GM18499 (cell line): Measurements from ENCODE around the gene EMCN.

Experiments used
- ATAC-seq: cut with Tn5 transposase; IDR thresholded peaks from one replicate; pipeline ENCODE4 v1.9.1; 2021; ENCODE audit warnings: moderate number of reproducible peaks; ENCODE audit not compliant: insufficient read depth, unreplicated experiment

The EMCN gene

GRCh38 chr4:100494166-100494565, 23.7 kb downstream of the EMCN start:
- ATAC-seq = no peak

- no peak for ATAC-seq
These were observed 24.1 kb downstream of the EMCN start for GRCh38 chr4:100493756-100494155.

- no peak for ATAC-seq
These were observed 25.7 kb downstream of the EMCN start for GRCh38 chr4:100492129-100492528.

GRCh38 chr4:100489305-100489704, 28.5 kb downstream of the EMCN start:
- no peak for ATAC-seq

- ATAC-seq = no peak
These were observed 31.3 kb downstream of the EMCN start for GRCh38 chr4:100486496-100486895.

- ATAC-seq = no peak
These were observed 34.0 kb downstream of the EMCN start for GRCh38 chr4:100483796-100484195.

GRCh38 chr4:100479971-100480370, 37.9 kb downstream of the EMCN start:
- no peak for ATAC-seq

GRCh38 chr4:100469555-100469954, 48.3 kb downstream of the EMCN start:
- ATAC-seq = no peak

GRCh38 chr4:100466501-100466900, 51.3 kb downstream of the EMCN start:
- no peak for ATAC-seq

- no peak for ATAC-seq
These were observed 55.8 kb downstream of the EMCN start for GRCh38 chr4:100461807-100462605.

- no peak for ATAC-seq
These were observed 67.4 kb downstream of the EMCN start for GRCh38 chr4:100450449-100450848.

- no peak for ATAC-seq
These were observed 86.4 kb downstream of the EMCN start for GRCh38 chr4:100431416-100431815.

- no peak for ATAC-seq
These were observed 87.4 kb downstream of the EMCN start for GRCh38 chr4:100430451-100430850.

GRCh38 chr4:100429616-100430015, 88.2 kb downstream of the EMCN start:
- ATAC-seq = no peak

- no peak for ATAC-seq
These were observed 89.8 kb downstream of the EMCN start for GRCh38 chr4:100428051-100428450.

GRCh38 chr4:100424376-100424775, 93.4 kb downstream of the EMCN start:
- ATAC-seq = no peak

- ATAC-seq = no peak
These were observed 94.9 kb downstream of the EMCN start for GRCh38 chr4:100422894-100423293.

GRCh38 chr4:100421361-100421978, 96.4 kb downstream of the EMCN start:
- no peak for ATAC-seq

GRCh38 chr4:100420571-100420970, 97.3 kb downstream of the EMCN start:
- no peak for ATAC-seq

GRCh38 chr4:100417565-100417964, 100.3 kb downstream of the EMCN start:
- no peak for ATAC-seq

- ATAC-seq = no peak
These were observed 103.6 kb downstream of the EMCN start for GRCh38 chr4:100414016-100414790.
